Measurements from ENCODE around the gene CRB2. TPM values are rescaled to one million over a fixed set of nuclear protein-coding genes. Genes with fewer than 3 reads are reported as not detected.

The CRB2 gene
- total RNA-seq, 1 experiment from 2014 or later = 3.6 TPM

DNA sequence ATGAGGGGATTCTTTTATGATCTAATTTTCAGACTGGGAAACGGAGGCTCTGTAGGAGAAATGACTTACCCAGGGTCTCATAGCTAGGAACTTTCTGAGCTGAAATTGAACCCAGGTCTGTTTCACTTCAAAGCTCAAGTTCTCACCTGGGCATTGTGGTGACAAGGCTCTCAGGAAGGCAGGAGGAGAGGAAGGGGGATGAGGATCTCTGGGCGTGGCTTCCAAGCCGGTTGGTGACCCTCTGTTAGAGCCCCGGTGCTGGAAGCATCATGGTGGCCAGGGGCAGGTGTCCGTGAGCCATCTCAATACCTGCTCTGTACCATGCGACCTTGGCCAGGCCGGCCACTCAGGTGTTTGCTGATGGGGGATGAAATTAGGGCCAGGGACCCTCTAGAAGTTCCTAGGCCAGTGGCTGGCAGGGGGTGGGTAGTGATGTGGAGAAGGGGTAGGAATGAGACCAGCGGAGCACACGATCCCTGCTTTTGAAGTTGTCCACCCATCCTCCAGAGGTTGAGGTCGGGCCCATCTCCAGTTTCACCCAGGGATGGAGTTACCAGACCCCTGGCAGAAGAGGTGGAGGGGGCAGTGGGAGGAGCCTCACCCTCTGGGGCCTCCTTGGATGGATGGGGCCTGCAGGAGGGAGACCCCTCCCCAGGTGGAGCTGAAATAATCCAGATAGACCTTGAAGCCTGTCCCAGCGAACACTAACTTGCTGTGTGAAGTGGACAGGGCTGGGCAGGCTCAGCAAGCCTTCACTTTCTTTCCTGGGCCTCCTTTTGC lies 5.9 kb downstream of the CRB2 start:
- Histone ChIP-seq H3K23me2 (ENCODE audit: insufficient read length, low read depth, low read length, poor library complexity, severe bottlenecking) (no peaks in the 10 kb centered on the region), H2BK12ac (ENCODE audit: insufficient read length, low read depth, low read length) (no peak overlapping the region), H3K79me2 (ENCODE audit: insufficient read depth, low read length) (no peaks in the 10 kb centered on the region), H3K23ac (ENCODE audit: insufficient read length, low read depth, low read length) (no peak overlapping the region), H2AFZ (ENCODE audit: low read length) (no peak overlapping the region), H3K9ac (ENCODE audit: extremely low read depth, insufficient read length, low read length) (no peak overlapping the region), H4K5ac (ENCODE audit: insufficient read length, low read depth, low read length) (no peak overlapping the region), H4K8ac (replicated peaks; ENCODE audit: insufficient read length, low read depth, low read length) (no peak overlapping the region), H3K56ac (ENCODE audit: insufficient read length, low read depth, low read length) (no peak overlapping the region), H2BK20ac (ENCODE audit: low read depth, low read length, poor library complexity, severe bottlenecking) (no peak overlapping the region), H3K27ac (ENCODE audit: insufficient read length, low read depth, low read length) (no peak overlapping the region), H4K20me1 (ENCODE audit: control insufficient read depth, insufficient read depth, insufficient read length) (no peaks in the 10 kb centered on the region), H3K9me3 (ENCODE audit: control insufficient read depth, low read depth, low read length) (no peaks in the 10 kb centered on the region), H3K14ac (ENCODE audit: insufficient read depth, low read length) (no peak overlapping the region; the same call in 1 of the 2 replicates), H2BK5ac (ENCODE audit: insufficient read length, low read length) (no peak overlapping the region), H3K4me2 (ENCODE audit: insufficient read depth, insufficient read length, low read length) (no peak overlapping the region), H4K91ac (ENCODE audit: insufficient read length, low read depth, low read length) (no peak overlapping the region), H3K18ac (ENCODE audit: insufficient read length, low read depth, low read length) (no peak overlapping the region), H3T11ph (ENCODE audit: low read length) (no peak overlapping the region), H2AK5ac (ENCODE audit: insufficient read length, low read length) (no peak overlapping the region), H3K4me1 (ENCODE audit: insufficient read depth, low read length) (peaks cover 12% of the 10 kb centered on the region; the same call in 1 of the 2 replicates), H2BK15ac (ENCODE audit: low read depth, low read length) (no peak overlapping the region), H3K27me3 (ENCODE audit: insufficient read depth, low read length) (no peaks in the 10 kb centered on the region; the same call in 1 of the 2 replicates), H3K4ac (ENCODE audit: low read depth, low read length) (no peak overlapping the region), H2BK120ac (ENCODE audit: low read depth, low read length, poor library complexity, severe bottlenecking) (no peak overlapping the region), H3K79me1 (ENCODE audit: insufficient read depth, low read depth, low read length, poor library complexity, severe bottlenecking) (no peaks in the 10 kb centered on the region)
- peaks cover 55 to 75% of the 10 kb centered on the region in 2 experiments for H3K4me1 Mint-ChIP-seq
- TF ChIP-seq, protein P1, sequence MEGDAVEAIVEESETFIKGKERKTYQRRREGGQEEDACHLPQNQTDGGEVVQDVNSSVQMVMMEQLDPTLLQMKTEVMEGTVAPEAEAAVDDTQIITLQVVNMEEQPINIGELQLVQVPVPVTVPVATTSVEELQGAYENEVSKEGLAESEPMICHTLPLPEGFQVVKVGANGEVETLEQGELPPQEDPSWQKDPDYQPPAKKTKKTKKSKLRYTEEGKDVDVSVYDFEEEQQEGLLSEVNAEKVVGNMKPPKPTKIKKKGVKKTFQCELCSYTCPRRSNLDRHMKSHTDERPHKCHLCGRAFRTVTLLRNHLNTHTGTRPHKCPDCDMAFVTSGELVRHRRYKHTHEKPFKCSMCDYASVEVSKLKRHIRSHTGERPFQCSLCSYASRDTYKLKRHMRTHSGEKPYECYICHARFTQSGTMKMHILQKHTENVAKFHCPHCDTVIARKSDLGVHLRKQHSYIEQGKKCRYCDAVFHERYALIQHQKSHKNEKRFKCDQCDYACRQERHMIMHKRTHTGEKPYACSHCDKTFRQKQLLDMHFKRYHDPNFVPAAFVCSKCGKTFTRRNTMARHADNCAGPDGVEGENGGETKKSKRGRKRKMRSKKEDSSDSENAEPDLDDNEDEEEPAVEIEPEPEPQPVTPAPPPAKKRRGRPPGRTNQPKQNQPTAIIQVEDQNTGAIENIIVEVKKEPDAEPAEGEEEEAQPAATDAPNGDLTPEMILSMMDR (conservative IDR thresholded peaks at IDR 0.05) = no peak
- peak; percentile 36 for DNase-seq
- no CpG with 5 or more reads among the region's 11 CpGs for WGBS (ENCODE audit: extremely low coverage, insufficient read length, low lambda C conversion rate)
- H3K27me3 Mint-ChIP-seq (ENCODE audit: low read depth) = peaks cover 13% of the 10 kb centered on the region
- no peaks in the 10 kb centered on the region for H3K9me3 Mint-ChIP-seq
- H3K36me3 Mint-ChIP-seq (ENCODE audit: insufficient read depth in 1 of 3, low read depth in 3 of 3) = no peaks in the 10 kb centered on the region; a peak in 2 of 7 replicates
- H3K4me3 Mint-ChIP-seq = peak overlapping the region in 1 of 2 experiments; percentile 53; a peak in 3 of 5 replicates
- H3K27ac Mint-ChIP-seq = peak overlapping the region in 1 of 3 experiments; percentile 42; a peak in 2 of 7 replicates

Measured in H9 (cell line).